HepG2 (cell line): ENCODE measurements around the gene CHN2. TPM values are rescaled to one million over a fixed set of nuclear protein-coding genes. Genes with fewer than 3 reads are reported as not detected.

Source experiments
- AGO1 ChIP-seq: fragments of 200-400 bp; formaldehyde crosslinking; IDR thresholded peaks from 2 replicates; pipeline ENCODE4 v1.6.1; 2017; ENCODE audit warnings: mild to moderate bottlenecking, low read depth, low read length, moderate library complexity; ENCODE audit not compliant: poor library complexity, severe bottlenecking
- BRD4 ChIP-seq: sonication (generic); formaldehyde crosslinking; IDR thresholded peaks from 2 replicates; pipeline ENCODE4 v1.4.0; 2020; ENCODE audit warnings: missing genetic modification reagents
- NAIF1 ChIP-seq: sonication (generic); formaldehyde crosslinking; IDR thresholded peaks from 2 replicates; pipeline ENCODE4 v1.5.0; 2020; ENCODE audit warnings: mild to moderate bottlenecking, missing genetic modification reagents, borderline replicate concordance
- NFKBIZ ChIP-seq: IDR thresholded peaks from 2 replicates; pipeline ENCODE4 v1.6.1; 2018; ENCODE audit warnings: missing genetic modification reagents, missing compliant biosample characterization
- PITX1 ChIP-seq: sonication (generic); formaldehyde crosslinking; IDR thresholded peaks from 2 replicates; pipeline ENCODE4 v1.5.1; 2020; ENCODE audit warnings: mild to moderate bottlenecking, missing genetic modification reagents
- REXO4 ChIP-seq: sonication (generic); formaldehyde crosslinking; IDR thresholded peaks from 2 replicates; pipeline ENCODE4 v1.8.0; 2022; ENCODE audit warnings: missing genetic modification reagents, mild to moderate bottlenecking, borderline replicate concordance
- TAF15 ChIP-seq: fragments of 200-400 bp; formaldehyde crosslinking; IDR thresholded peaks from one replicate; pipeline ENCODE4 v1.6.1; 2018; ENCODE audit warnings: mild to moderate bottlenecking, low read depth, low read length; ENCODE audit not compliant: poor library complexity, severe bottlenecking
- XRCC5 ChIP-seq: fragments of 200-400 bp; formaldehyde crosslinking; optimal IDR thresholded peaks from 2 replicates; pipeline ENCODE3; 2017; ENCODE audit warnings: mild to moderate bottlenecking, low read length
- polyA plus RNA-seq, 8 experiments: library from polyadenylated mRNA; depleted of rRNA in 3 of 8; stranded (reverse) in 7 of 8; unstranded in 1 of 8; fragments of >200 nt; fragmentation: Illumina TruSeq in 4 of 8; extraction: Trizol in 4 of 8; gene quantifications; 2 replicates each; pipeline versions ENCODE4 v1.2.1 to v1.2.3, GENCODE V29; 2011 to 2016; ENCODE audit warnings: low read depth in 4 of 8, missing spikeins in 1 of 8, mixed read lengths in 1 of 8; ENCODE audit not compliant: insufficient read depth in 1 of 8
- total RNA-seq, 5 experiments: library from RNA; depleted of rRNA; stranded (reverse); fragments of >200 nt; fragmentation: Illumina TruSeq; extraction: Trizol; gene quantifications; 2 replicates each; pipeline ENCODE4 v1.2.3, GENCODE V29; 2016; ENCODE audit warnings: low read depth in 1 of 5
- TF ChIP-seq, protein P1 (sequence below): sonication (generic); formaldehyde crosslinking; IDR thresholded peaks from 2 replicates; pipeline ENCODE4 v1.8.0; 2022; ENCODE audit warnings: missing genetic modification reagents, mild to moderate bottlenecking, moderate library complexity, borderline replicate concordance
- TF ChIP-seq, protein P2 (sequence below): sonication (generic); formaldehyde crosslinking; IDR thresholded peaks from 2 replicates; pipeline ENCODE4 v1.4.0; 2020; ENCODE audit warnings: missing genetic modification reagents, borderline replicate concordance
- TF ChIP-seq, protein P3 (sequence below): IDR thresholded peaks from 2 replicates; pipeline ENCODE4 v1.6.1; 2016; ENCODE audit warnings: control low read depth
- TF ChIP-seq, protein P4 (sequence below): sonication (generic); formaldehyde crosslinking; IDR thresholded peaks from 2 replicates; pipeline ENCODE4 v1.4.0; 2020; ENCODE audit warnings: missing genetic modification reagents
- TF ChIP-seq, protein P5 (sequence below): sonication (generic); formaldehyde crosslinking; conservative IDR thresholded peaks from 2 replicates; pipeline ENCODE4 v1.8.0; 2022; ENCODE audit warnings: mild to moderate bottlenecking, moderate library complexity, missing genetic modification reagents
- TF ChIP-seq, protein P6 (sequence below): sonication (generic); formaldehyde crosslinking; conservative IDR thresholded peaks from 2 replicates; pipeline ENCODE4 v1.4.0; 2020; ENCODE audit warnings: missing genetic modification reagents

Gene CHN2
- total and polyA plus RNA-seq, 2 of the 13 experiments (the other 11 are each of a cell fraction or from before 2014, with no cell fraction given): 23.5 to 30.5 TPM

DNA sequence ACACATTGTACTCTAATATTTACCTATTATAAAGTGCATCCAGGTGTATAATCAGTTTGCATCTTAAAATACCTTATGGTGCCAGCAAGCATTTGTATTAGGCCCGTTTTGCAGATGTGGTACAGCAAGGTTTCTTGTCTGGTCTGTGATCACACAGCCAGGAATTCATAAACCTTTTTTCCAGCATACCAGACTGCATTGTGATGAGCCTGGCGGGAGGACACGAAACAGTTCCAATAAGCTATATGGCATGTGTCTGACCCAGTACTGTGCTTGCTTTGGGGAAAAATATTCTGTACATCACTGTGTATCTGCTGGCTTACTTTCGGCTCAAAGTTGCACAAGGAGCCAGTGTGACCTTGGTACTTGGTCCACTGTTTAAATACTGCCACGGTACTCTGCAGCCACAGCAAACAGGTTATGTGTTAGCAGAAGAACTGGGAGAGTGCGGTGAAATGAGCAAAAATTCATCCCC is 36.3 kb downstream of the CHN2 start (continued):
- TF ChIP-seq, protein P1, sequence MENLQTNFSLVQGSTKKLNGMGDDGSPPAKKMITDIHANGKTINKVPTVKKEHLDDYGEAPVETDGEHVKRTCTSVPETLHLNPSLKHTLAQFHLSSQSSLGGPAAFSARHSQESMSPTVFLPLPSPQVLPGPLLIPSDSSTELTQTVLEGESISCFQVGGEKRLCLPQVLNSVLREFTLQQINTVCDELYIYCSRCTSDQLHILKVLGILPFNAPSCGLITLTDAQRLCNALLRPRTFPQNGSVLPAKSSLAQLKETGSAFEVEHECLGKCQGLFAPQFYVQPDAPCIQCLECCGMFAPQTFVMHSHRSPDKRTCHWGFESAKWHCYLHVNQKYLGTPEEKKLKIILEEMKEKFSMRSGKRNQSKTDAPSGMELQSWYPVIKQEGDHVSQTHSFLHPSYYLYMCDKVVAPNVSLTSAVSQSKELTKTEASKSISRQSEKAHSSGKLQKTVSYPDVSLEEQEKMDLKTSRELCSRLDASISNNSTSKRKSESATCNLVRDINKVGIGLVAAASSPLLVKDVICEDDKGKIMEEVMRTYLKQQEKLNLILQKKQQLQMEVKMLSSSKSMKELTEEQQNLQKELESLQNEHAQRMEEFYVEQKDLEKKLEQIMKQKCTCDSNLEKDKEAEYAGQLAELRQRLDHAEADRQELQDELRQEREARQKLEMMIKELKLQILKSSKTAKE (CRISPR knock-in tag): peak; percentile 72
- TF ChIP-seq BRD4 (CRISPR knock-in tag) (0 out of 2 replicates have a peak, but pooled peaks have one; percentile 29), XRCC5 (peak; percentile 29), PITX1 (CRISPR knock-in tag) (peak; percentile 88), NAIF1 (CRISPR knock-in tag) (no peak), TAF15 (no peak), REXO4 (CRISPR knock-in tag) (no peak), AGO1 (no peak), NFKBIZ (peak; percentile 74; the same call in 1 of the 2 replicates)
- TF ChIP-seq, protein P2, sequence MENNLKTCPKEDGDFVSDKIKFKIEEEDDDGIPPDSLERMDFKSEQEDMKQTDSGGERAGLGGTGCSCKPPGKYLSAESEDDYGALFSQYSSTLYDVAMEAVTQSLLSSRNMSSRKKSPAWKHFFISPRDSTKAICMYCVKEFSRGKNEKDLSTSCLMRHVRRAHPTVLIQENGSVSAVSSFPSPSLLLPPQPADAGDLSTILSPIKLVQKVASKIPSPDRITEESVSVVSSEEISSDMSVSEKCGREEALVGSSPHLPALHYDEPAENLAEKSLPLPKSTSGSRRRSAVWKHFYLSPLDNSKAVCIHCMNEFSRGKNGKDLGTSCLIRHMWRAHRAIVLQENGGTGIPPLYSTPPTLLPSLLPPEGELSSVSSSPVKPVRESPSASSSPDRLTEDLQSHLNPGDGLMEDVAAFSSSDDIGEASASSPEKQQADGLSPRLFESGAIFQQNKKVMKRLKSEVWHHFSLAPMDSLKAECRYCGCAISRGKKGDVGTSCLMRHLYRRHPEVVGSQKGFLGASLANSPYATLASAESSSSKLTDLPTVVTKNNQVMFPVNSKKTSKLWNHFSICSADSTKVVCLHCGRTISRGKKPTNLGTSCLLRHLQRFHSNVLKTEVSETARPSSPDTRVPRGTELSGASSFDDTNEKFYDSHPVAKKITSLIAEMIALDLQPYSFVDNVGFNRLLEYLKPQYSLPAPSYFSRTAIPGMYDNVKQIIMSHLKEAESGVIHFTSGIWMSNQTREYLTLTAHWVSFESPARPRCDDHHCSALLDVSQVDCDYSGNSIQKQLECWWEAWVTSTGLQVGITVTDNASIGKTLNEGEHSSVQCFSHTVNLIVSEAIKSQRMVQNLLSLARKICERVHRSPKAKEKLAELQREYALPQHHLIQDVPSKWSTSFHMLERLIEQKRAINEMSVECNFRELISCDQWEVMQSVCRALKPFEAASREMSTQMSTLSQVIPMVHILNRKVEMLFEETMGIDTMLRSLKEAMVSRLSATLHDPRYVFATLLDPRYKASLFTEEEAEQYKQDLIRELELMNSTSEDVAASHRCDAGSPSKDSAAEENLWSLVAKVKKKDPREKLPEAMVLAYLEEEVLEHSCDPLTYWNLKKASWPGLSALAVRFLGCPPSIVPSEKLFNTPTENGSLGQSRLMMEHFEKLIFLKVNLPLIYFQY (CRISPR knock-in tag): no peak
- TF ChIP-seq, protein P3, sequence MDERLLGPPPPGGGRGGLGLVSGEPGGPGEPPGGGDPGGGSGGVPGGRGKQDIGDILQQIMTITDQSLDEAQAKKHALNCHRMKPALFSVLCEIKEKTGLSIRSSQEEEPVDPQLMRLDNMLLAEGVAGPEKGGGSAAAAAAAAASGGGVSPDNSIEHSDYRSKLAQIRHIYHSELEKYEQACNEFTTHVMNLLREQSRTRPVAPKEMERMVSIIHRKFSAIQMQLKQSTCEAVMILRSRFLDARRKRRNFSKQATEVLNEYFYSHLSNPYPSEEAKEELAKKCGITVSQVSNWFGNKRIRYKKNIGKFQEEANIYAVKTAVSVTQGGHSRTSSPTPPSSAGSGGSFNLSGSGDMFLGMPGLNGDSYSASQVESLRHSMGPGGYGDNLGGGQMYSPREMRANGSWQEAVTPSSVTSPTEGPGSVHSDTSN (CRISPR knock-in tag): no peak
- TF ChIP-seq, protein P4, sequence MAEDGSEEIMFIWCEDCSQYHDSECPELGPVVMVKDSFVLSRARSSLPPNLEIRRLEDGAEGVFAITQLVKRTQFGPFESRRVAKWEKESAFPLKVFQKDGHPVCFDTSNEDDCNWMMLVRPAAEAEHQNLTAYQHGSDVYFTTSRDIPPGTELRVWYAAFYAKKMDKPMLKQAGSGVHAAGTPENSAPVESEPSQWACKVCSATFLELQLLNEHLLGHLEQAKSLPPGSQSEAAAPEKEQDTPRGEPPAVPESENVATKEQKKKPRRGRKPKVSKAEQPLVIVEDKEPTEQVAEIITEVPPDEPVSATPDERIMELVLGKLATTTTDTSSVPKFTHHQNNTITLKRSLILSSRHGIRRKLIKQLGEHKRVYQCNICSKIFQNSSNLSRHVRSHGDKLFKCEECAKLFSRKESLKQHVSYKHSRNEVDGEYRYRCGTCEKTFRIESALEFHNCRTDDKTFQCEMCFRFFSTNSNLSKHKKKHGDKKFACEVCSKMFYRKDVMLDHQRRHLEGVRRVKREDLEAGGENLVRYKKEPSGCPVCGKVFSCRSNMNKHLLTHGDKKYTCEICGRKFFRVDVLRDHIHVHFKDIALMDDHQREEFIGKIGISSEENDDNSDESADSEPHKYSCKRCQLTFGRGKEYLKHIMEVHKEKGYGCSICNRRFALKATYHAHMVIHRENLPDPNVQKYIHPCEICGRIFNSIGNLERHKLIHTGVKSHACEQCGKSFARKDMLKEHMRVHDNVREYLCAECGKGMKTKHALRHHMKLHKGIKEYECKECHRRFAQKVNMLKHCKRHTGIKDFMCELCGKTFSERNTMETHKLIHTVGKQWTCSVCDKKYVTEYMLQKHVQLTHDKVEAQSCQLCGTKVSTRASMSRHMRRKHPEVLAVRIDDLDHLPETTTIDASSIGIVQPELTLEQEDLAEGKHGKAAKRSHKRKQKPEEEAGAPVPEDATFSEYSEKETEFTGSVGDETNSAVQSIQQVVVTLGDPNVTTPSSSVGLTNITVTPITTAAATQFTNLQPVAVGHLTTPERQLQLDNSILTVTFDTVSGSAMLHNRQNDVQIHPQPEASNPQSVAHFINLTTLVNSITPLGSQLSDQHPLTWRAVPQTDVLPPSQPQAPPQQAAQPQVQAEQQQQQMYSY: 0 out of 2 replicates have a peak, but pooled peaks have one; percentile 12
- TF ChIP-seq, protein P5, sequence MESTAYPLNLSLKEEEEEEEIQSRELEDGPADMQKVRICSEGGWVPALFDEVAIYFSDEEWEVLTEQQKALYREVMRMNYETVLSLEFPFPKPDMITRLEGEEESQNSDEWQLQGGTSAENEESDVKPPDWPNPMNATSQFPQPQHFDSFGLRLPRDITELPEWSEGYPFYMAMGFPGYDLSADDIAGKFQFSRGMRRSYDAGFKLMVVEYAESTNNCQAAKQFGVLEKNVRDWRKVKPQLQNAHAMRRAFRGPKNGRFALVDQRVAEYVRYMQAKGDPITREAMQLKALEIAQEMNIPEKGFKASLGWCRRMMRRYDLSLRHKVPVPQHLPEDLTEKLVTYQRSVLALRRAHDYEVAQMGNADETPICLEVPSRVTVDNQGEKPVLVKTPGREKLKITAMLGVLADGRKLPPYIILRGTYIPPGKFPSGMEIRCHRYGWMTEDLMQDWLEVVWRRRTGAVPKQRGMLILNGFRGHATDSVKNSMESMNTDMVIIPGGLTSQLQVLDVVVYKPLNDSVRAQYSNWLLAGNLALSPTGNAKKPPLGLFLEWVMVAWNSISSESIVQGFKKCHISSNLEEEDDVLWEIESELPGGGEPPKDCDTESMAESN: no peak
- TF ChIP-seq, protein P6, sequence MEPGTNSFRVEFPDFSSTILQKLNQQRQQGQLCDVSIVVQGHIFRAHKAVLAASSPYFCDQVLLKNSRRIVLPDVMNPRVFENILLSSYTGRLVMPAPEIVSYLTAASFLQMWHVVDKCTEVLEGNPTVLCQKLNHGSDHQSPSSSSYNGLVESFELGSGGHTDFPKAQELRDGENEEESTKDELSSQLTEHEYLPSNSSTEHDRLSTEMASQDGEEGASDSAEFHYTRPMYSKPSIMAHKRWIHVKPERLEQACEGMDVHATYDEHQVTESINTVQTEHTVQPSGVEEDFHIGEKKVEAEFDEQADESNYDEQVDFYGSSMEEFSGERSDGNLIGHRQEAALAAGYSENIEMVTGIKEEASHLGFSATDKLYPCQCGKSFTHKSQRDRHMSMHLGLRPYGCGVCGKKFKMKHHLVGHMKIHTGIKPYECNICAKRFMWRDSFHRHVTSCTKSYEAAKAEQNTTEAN (CRISPR knock-in tag): 0 out of 2 replicates have a peak, but pooled peaks have one; percentile 63
